HCT116 (cell line): ENCODE data around the gene NDUFA9. TPM values are rescaled to one million over a fixed set of nuclear protein-coding genes. Genes with fewer than 3 reads are reported as not detected.

Experiments
- ATAC-seq: fragments of 200-7000 bp; cut with Tn5 transposase; 2 replicates; pipeline ENCODE4 v1.9.1; 2020; ENCODE audit warnings: mild to moderate bottlenecking, moderate library complexity
- BruUV-seq: library from RNA; stranded (reverse); fragments of 400-500 nt; replicated peaks from 2 replicates; lab custom pipeline; 2021; lab: Mats Ljungman, UMichigan
- CTCF ChIA-PET: fragments of 300-600 bp; sonication (Branson Sonifier 250); formaldehyde crosslinking; loops from one replicate; lab custom pipeline; 2021; ENCODE audit warnings: antibody characterized with exemption; lab: Charles Lee
- POLR2A ChIA-PET: fragments of 300-600, 350-600 bp; sonication (Branson Sonifier 250); formaldehyde crosslinking; loops from one replicate; lab custom pipeline; 2021; ENCODE audit warnings: antibody characterized with exemption; lab: Charles Lee
- RAD21 ChIA-PET, 2 experiments: fragments of 300-600 bp; sonication (Branson Sonifier 250); formaldehyde crosslinking; loops; one replicate each; lab custom pipeline; 2023; ENCODE audit warnings: low total read pairs in 2 of 2; ENCODE audit not compliant: uncharacterized antibody in 2 of 2, unreplicated experiment in 2 of 2, low non-redundant PET in 1 of 2; lab: Charles Lee
- DNase-seq: peaks from one replicate; pipeline ENCODE4 v3.0.0-alpha.2; 2010; ENCODE audit warnings: low read depth, low spot score
- H2AFZ ChIP-seq: fragments of 200-600 bp; shearing (Covaris generic), sonication (generic); 2 replicates; pipeline ENCODE4 v1.6.1; 2017; ENCODE audit warnings: low read depth, mixed run types, mixed read lengths, antibody characterized with exemption, low read length; ENCODE audit not compliant: poor library complexity, severe bottlenecking
- H3K27ac ChIP-seq: 2 replicates; pipeline ENCODE4 v1.5.1; 2012; ENCODE audit warnings: low read depth, low read length
- H3K27me3 ChIP-seq: fragments of 200-600 bp; sonication (generic); 2 replicates; pipeline ENCODE4 v1.6.1; 2016; ENCODE audit warnings: mixed run types, low read length, mixed read lengths; ENCODE audit not compliant: insufficient read depth
- H3K36me3 ChIP-seq, 2 experiments: fragments of 200-500 bp in 1 of 2; fragments of 200-600 bp in 1 of 2; sonication (Bioruptor generic) in 1 of 2; sonication (generic) in 1 of 2; 2 replicates each; pipeline versions ENCODE4 v1.5.1 to v1.6.1; 2014 to 2016; ENCODE audit warnings: low read length in 2 of 2, inconsistent platforms in 1 of 2, mixed read lengths in 1 of 2, mixed run types in 1 of 2; ENCODE audit not compliant: insufficient read depth in 2 of 2, control insufficient read depth in 1 of 2
- H3K4me1 ChIP-seq, 2 experiments: fragments of 200-600 bp in 1 of 2; sonication (generic) in 1 of 2; 2 replicates each; pipeline versions ENCODE4 v1.5.1 to v1.6.1; 2012 to 2017; ENCODE audit warnings: low read length in 2 of 2, inconsistent platforms in 1 of 2, mild to moderate bottlenecking in 1 of 2, mixed read lengths in 1 of 2, mixed run types in 1 of 2, moderate library complexity in 1 of 2; ENCODE audit not compliant: insufficient read depth in 2 of 2, control insufficient read depth in 1 of 2
- H3K4me2 ChIP-seq: fragments of 200-600 bp; sonication (generic); 2 replicates; pipeline ENCODE4 v1.6.1; 2017; ENCODE audit warnings: mixed run types, low read length, mixed read lengths
- H3K4me3 ChIP-seq, 2 experiments: fragments of 200-600 bp in 1 of 2; sonication (generic) in 1 of 2; replicated peaks in 1 of 2; 2 replicates each; pipeline ENCODE4 v1.5.1; 2011 to 2016; ENCODE audit warnings: low read length in 2 of 2, control low read depth in 1 of 2, low read depth in 1 of 2, mild to moderate bottlenecking in 1 of 2, mixed read lengths in 1 of 2, mixed run types in 1 of 2
- H3K79me2 ChIP-seq: fragments of 200-600 bp; sonication (generic); 2 replicates; pipeline ENCODE4 v1.6.1; 2017; ENCODE audit warnings: mild to moderate bottlenecking, mixed run types, low read length, moderate library complexity, mixed read lengths; ENCODE audit not compliant: insufficient read depth
- H3K9ac ChIP-seq: fragments of 200-600 bp; sonication (generic); 2 replicates; pipeline ENCODE4 v1.6.1; 2016; ENCODE audit warnings: low read length, mixed read lengths
- H3K9me2 ChIP-seq: fragments of 200-600 bp; sonication (generic), shearing (Covaris generic); 2 replicates; pipeline ENCODE4 v1.6.1; 2017; ENCODE audit warnings: mixed run types, mild to moderate bottlenecking, moderate library complexity; ENCODE audit not compliant: insufficient read depth
- H3K9me3 ChIP-seq, 2 experiments: fragments of 200-500 bp in 1 of 2; fragments of 200-600 bp in 1 of 2; sonication (Bioruptor generic) in 1 of 2; sonication (generic) in 1 of 2; 2 replicates each; pipeline ENCODE4 v1.6.1; 2014 to 2017; ENCODE audit warnings: low read length in 2 of 2, mixed read lengths in 2 of 2, inconsistent platforms in 1 of 2, low read depth in 1 of 2, mild to moderate bottlenecking in 1 of 2, mixed run types in 1 of 2, moderate library complexity in 1 of 2; ENCODE audit not compliant: control insufficient read depth in 1 of 2, insufficient read depth in 1 of 2
- H4K20me1 ChIP-seq: fragments of 200-600 bp; sonication (generic), shearing (Covaris generic); 2 replicates; pipeline ENCODE4 v1.6.1; 2017; ENCODE audit warnings: mixed run types, mild to moderate bottlenecking, moderate library complexity; ENCODE audit not compliant: insufficient read depth
- ATF3 ChIP-seq: IDR thresholded peaks from 2 replicates; pipeline ENCODE4 v1.6.1; 2012
- CEBPB ChIP-seq: IDR thresholded peaks from 2 replicates; pipeline ENCODE4 v1.6.1; 2012; ENCODE audit warnings: low read depth
- CTCF ChIP-seq, 3 experiments: fragments of 200-600 bp in 1 of 3; sonication (generic) in 1 of 3; IDR thresholded peaks in 2 of 3; conservative IDR thresholded peaks in 1 of 3; 2 replicates each; pipeline ENCODE4 v1.5.1; 2012 to 2017; ENCODE audit warnings: low read depth in 2 of 3, low read length in 2 of 3, antibody characterized with exemption in 1 of 3, borderline replicate concordance in 1 of 3, control low read depth in 1 of 3, mild to moderate bottlenecking in 1 of 3, mixed read lengths in 1 of 3, mixed run types in 1 of 3, moderate library complexity in 1 of 3; ENCODE audit not compliant: insufficient read depth in 1 of 3
- EGR1 ChIP-seq: IDR thresholded peaks from 2 replicates; pipeline ENCODE4 v1.6.1; 2012; ENCODE audit warnings: low read depth
- EZH2phosphoT487 ChIP-seq: fragments of 200-600 bp; IDR thresholded peaks from 2 replicates; pipeline ENCODE4 v1.6.1; 2018; ENCODE audit warnings: antibody characterized with exemption, borderline replicate concordance
- FOSL1 ChIP-seq: IDR thresholded peaks from 2 replicates; pipeline ENCODE4 v1.6.1; 2012; ENCODE audit warnings: low read depth
- JUND ChIP-seq: IDR thresholded peaks from 2 replicates; pipeline ENCODE4 v1.6.1; 2012
- POLR2A ChIP-seq: IDR thresholded peaks from 2 replicates; pipeline ENCODE4 v1.7.0; 2011; ENCODE audit warnings: borderline replicate concordance; ENCODE audit not compliant: insufficient read depth, insufficient read length; ENCODE audit errors: extremely low read depth
- SIN3A ChIP-seq: IDR thresholded peaks from 2 replicates; pipeline ENCODE4 v1.6.1; 2012; ENCODE audit warnings: low read depth
- SP1 ChIP-seq: IDR thresholded peaks from 2 replicates; pipeline ENCODE4 v1.6.1; 2012; ENCODE audit warnings: low read depth
- SRF ChIP-seq: IDR thresholded peaks from 2 replicates; pipeline ENCODE4 v1.6.1; 2012; ENCODE audit warnings: low read depth
- TCF7L2 ChIP-seq: IDR thresholded peaks from 2 replicates; pipeline ENCODE4 v1.7.0; 2011; ENCODE audit warnings: borderline replicate concordance, inconsistent platforms; ENCODE audit not compliant: insufficient read depth, insufficient read length; ENCODE audit errors: extremely low read depth
- ZNF274 ChIP-seq: fragments of 200-500 bp; sonication (Bioruptor generic); IDR thresholded peaks from 2 replicates; pipeline ENCODE4 v1.6.1; 2014; ENCODE audit warnings: mild to moderate bottlenecking, low read depth, low read length, inconsistent platforms
- intact Hi-C: fragments of 100-400 bp; cut with micrococcal nuclease; formaldehyde crosslinking; loops from 2 replicates; pipeline ENCODE4 v1.10.0; 2022
- total RNA-seq: library from RNA; stranded (reverse); gene quantifications from one replicate; pipeline ENCODE4 v1.2.1, GENCODE V29; 2021; ENCODE audit not compliant: unreplicated experiment
- TF ChIP-seq, protein P1 (sequence below): IDR thresholded peaks from 2 replicates; pipeline ENCODE4 v1.6.1; 2012; ENCODE audit warnings: low read depth

NDUFA9 gene
- total RNA-seq, 1 experiment from 2014 or later: 95.4 TPM

DNA sequence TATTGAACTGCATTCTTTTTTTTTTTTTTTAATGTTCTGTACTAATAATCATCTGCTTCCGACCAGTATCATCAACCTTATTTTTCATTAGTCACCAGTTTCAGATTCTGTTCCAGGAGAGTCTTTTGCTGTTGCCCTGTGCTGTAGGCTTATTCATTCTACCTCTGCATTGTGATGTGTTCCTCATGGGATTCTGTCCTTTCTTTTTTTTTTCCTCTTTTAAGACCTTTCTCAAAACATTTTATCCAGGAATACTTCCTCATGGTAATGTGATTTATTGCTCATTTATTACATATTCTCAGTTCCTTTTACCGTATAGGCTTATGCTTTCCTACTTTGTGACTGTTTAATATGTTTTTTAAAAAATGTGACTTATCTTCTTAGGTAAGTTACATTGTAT, 4.8 kb downstream of the NDUFA9 start:
- intact Hi-C loops: no loop called here
- peaks cover 59% of the 10 kb centered on the region for H3K79me2 ChIP-seq
- no peak overlapping the region for H3K4me2 ChIP-seq
- H3K9me2 ChIP-seq: no peaks in the 10 kb centered on the region
- TF ChIP-seq EZH2phosphoT487 (no peak), TCF7L2 (no peak), SP1 (no peak), ZNF274 (no peak), EGR1 (no peak), POLR2A (no peak), SIN3A (no peak), JUND (no peak), SRF (no peak), CEBPB (no peak), ATF3 (no peak), FOSL1 (no peak), CTCF (IDR thresholded peaks at IDR 0.05 in 2 of 3, conservative IDR thresholded peaks at IDR 0.05 in 1 of 3; ENCODE audit: borderline replicate concordance in 1 of 3, insufficient read depth in 1 of 3, low read depth in 2 of 3, low read length in 2 of 3) (no peak)
- TF ChIP-seq, protein P1, sequence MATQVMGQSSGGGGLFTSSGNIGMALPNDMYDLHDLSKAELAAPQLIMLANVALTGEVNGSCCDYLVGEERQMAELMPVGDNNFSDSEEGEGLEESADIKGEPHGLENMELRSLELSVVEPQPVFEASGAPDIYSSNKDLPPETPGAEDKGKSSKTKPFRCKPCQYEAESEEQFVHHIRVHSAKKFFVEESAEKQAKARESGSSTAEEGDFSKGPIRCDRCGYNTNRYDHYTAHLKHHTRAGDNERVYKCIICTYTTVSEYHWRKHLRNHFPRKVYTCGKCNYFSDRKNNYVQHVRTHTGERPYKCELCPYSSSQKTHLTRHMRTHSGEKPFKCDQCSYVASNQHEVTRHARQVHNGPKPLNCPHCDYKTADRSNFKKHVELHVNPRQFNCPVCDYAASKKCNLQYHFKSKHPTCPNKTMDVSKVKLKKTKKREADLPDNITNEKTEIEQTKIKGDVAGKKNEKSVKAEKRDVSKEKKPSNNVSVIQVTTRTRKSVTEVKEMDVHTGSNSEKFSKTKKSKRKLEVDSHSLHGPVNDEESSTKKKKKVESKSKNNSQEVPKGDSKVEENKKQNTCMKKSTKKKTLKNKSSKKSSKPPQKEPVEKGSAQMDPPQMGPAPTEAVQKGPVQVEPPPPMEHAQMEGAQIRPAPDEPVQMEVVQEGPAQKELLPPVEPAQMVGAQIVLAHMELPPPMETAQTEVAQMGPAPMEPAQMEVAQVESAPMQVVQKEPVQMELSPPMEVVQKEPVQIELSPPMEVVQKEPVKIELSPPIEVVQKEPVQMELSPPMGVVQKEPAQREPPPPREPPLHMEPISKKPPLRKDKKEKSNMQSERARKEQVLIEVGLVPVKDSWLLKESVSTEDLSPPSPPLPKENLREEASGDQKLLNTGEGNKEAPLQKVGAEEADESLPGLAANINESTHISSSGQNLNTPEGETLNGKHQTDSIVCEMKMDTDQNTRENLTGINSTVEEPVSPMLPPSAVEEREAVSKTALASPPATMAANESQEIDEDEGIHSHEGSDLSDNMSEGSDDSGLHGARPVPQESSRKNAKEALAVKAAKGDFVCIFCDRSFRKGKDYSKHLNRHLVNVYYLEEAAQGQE: no peak
- no TSS peak for BruUV-seq
- ATAC-seq (no peak), DNase-seq (no peak)
- no peak overlapping the region for H3K9ac ChIP-seq
- POLR2A ChIA-PET: no interaction called here
- H2AFZ ChIP-seq: no peak overlapping the region
- H3K4me1 ChIP-seq: peaks cover 4 to 11% of the 10 kb centered on the region in 2 experiments
- no peak overlapping the region for H3K4me3 ChIP-seq
- no peaks in the 10 kb centered on the region for H3K9me3 ChIP-seq
- no peak overlapping the region for H3K27ac ChIP-seq
- RAD21 ChIA-PET: no interaction called here
- CTCF ChIA-PET: no interaction called here
- peaks cover 18 to 25% of the 10 kb centered on the region in 2 experiments; a peak in 3 of 4 replicates for H3K36me3 ChIP-seq
- no peaks in the 10 kb centered on the region for H3K27me3 ChIP-seq
- H4K20me1 ChIP-seq: no peaks in the 10 kb centered on the region; the same call in 1 of the 2 replicates
